Loucy (cell line): Measurements from ENCODE around the gene HRH2.

ENCODE experiments used
- EZH2phosphoT487 ChIP-seq: fragments of 200-600 bp; IDR thresholded peaks from 2 replicates; pipeline ENCODE4 v1.6.1; 2018; ENCODE audit warnings: antibody characterized with exemption, mild to moderate bottlenecking, moderate library complexity, borderline replicate concordance
- TF ChIP-seq, protein P1 (sequence below): fragments of 200-600 bp; sonication (generic); conservative IDR thresholded peaks from 2 replicates; pipeline ENCODE4 v1.5.1; 2014; ENCODE audit warnings: mild to moderate bottlenecking, antibody characterized with exemption, low read length

GRCh38 chr5:175741556-175741955 lies 83.7 kb downstream of the HRH2 start:
- TF ChIP-seq, protein P1, sequence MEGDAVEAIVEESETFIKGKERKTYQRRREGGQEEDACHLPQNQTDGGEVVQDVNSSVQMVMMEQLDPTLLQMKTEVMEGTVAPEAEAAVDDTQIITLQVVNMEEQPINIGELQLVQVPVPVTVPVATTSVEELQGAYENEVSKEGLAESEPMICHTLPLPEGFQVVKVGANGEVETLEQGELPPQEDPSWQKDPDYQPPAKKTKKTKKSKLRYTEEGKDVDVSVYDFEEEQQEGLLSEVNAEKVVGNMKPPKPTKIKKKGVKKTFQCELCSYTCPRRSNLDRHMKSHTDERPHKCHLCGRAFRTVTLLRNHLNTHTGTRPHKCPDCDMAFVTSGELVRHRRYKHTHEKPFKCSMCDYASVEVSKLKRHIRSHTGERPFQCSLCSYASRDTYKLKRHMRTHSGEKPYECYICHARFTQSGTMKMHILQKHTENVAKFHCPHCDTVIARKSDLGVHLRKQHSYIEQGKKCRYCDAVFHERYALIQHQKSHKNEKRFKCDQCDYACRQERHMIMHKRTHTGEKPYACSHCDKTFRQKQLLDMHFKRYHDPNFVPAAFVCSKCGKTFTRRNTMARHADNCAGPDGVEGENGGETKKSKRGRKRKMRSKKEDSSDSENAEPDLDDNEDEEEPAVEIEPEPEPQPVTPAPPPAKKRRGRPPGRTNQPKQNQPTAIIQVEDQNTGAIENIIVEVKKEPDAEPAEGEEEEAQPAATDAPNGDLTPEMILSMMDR: no peak
- no peak for TF ChIP-seq EZH2phosphoT487
